Fibroblast of skin of right biceps (primary cell): Measurements from ENCODE around the gene FLYWCH1.
"Not testable (repeated sequence)": the region's sequence is repeated elsewhere in the genome, so short reads cannot be mapped to it uniquely, and the experiment has no call there.

Experiments
- DNase-seq: peaks from one replicate; pipeline ENCODE4 v3.0.0-alpha.2; 2013

FLYWCH1 gene

DNA sequence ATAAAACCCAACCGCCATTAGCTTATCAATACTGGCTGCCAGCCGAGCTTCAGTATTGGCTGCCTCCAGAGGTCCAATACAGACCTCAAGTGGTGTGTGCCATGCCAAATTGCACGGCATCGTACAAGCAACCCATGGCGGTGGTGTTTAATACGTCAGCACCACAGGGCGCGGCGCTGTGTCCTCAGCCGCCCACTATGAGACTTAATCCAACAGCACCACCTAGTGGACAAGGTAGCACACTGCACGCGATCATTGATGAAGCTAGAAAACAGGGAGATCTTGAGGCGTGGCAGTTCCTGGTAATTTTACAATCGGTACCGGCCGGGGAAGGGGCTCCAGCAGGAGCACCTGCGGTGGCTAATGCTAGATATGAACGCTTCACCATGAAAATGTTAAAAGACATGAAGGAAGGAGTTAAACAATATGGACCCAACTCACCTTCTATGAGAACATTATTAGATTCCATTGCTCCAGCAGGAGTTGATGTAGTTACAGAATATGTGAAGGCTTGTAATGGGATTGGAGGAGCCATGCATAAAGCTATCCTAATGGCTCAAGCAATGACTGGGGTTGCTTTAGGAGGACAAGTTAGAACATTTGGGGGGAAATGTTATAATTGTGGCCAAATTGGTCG is 15.4 kb downstream of the FLYWCH1 start:
- DNase-seq, result peak; percentile 82

GRCh38 chr16:2928151-2928550 is 16.4 kb downstream of the FLYWCH1 start:
- not testable (repeated sequence) for DNase-seq

DNA sequence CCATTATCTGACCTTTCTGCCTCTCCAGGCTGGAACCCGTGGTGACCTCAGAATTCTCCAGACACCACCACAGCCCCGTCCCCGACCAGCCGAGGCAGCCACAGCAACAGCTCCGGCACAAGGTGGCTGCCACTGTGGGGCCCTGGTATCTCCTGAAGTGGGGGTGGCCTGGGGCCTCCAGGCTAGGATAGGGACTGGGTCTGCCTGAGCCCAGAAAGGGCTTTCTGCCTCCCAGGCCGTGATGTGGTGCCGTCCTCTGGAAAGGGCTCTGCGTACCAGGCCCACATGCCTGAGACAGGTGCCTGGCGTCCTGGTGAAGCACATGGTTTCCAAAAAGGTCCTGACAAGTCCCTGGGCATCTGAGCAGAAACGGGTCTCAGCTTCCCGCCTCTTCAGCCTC is 17.1 kb downstream of the FLYWCH1 start:
- no peak for DNase-seq

DNA sequence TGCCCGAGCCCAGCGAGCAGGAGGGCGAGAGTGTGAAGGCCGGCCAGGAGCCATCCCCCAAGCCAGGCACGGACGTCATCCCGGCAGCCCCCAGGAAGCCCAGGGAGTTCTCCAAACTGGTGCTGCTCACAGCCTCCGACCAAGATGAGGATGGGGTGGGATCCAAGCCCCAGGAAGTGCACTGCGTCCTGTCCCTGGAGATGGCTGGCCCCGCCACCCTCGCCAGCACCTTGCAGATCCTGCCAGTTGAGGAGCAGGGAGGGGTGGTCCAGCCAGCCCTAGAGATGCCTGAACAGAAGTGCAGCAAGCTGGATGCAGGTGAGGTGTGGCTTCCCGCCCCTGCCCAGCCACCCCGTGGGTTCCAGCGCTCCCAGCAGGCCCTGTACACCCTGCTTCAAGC is 18.0 kb downstream of the FLYWCH1 start:
- no peak for DNase-seq

GRCh38 chr16:2930236-2930635 is 18.5 kb downstream of the FLYWCH1 start:
- DNase-seq, result no peak

- DNase-seq, result not testable (repeated sequence)
Observed at GRCh38 chr16:2931231-2931914, 19.6 kb downstream of the FLYWCH1 start.

- no peak for DNase-seq
Observed at GRCh38 chr16:2933136-2933535, 21.4 kb downstream of the FLYWCH1 start.

DNA sequence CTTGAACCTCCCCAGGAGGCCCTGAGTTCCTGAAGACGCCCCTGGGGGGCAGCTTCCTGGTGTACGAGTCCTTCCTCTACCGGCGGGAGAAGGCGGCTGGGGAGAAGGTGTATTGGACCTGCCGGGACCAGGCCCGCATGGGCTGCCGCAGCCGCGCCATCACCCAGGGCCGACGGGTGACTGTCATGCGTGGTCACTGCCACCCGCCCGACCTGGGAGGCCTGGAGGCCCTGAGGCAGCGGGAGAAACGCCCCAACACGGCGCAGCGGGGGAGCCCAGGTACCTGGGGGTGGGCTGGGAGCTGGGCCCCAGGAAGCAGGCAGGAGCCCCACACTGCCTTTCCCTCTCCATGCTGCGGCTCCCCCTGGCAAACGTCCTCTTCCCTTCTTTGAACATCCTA is 22.0 kb downstream of the FLYWCH1 start:
- no peak for DNase-seq

GRCh38 chr16:2934450-2934849 is 22.7 kb downstream of the FLYWCH1 start:
- no peak for DNase-seq

DNA sequence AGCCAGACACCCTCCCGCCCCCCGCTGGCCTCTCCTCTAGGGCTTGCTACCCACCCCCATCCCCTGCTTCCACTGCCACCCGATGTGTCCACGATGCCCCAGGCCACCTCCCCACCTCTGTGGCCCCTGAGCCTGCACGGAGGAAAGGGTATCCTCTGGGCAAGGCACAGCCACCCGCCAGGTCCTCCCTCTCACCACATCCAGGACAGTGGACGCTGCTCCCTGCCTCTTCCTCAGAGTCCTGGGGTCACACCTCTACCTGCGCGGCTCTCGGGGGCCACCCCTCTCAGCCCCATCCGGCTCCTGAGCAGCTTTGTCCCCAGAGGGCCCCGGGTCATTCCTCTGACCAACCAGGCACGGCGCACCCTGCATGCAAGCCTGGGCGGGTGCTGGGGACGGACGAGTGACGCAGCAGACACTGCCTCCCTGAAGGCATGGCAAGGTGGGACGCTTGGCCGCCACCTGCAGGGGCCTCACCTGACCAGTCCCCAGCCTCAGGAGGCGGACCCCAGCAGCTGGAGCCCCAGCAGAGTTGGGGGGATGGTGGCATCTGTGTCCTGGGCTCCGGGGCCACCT is 24.8 kb downstream of the FLYWCH1 start:
- DNase-seq, result no peak

- DNase-seq, result no peak
Observed at GRCh38 chr16:2937170-2937569, 25.4 kb downstream of the FLYWCH1 start.

- DNase-seq, result no peak
Observed at GRCh38 chr16:2938206-2938605, 26.5 kb downstream of the FLYWCH1 start.

DNA sequence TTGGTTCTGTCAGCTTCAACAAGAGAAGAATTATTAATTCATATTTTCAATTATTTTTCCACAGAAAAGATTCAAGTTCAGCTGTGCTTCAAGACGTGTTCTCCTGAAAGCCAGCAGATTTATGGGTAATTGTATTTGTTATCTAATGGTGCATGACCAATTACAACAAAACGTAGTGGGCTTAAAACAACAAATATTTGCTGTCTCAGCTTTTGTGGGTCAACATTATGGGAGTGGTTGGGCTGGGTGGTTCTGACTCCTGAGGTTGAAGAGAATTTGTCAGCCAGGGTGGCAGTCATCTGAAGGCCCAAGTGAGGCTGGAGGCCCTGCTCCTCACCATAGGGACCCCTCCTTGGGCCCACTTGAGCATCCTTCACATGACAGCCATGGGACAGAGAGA is 28.2 kb downstream of the FLYWCH1 start:
- DNase-seq, result no peak

GRCh38 chr16:2942045-2942444 is 30.3 kb downstream of the FLYWCH1 start:
- no peak for DNase-seq

GRCh38 chr16:2943716-2944115 is 32.0 kb downstream of the FLYWCH1 start:
- not testable (repeated sequence) for DNase-seq

DNA sequence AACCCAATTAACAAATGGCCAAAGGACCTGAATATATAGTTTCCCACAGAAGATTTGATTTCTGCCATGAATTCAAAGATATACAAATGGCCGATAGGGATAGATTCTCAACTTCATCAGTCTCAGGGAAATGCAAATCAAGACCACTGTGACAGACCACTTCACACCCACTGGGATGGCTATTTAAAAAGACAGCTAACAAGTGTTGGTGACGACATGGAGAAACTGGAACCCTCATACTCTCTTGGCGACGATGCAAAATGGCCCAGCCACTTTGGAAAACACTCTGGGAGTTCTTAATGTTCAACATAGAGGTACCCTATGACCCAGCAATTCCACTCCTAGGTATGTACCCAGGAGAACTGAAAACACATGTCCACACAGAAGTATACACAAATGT is 34.9 kb downstream of the FLYWCH1 start:
- no peak for DNase-seq

- DNase-seq, result no peak
Observed at GRCh38 chr16:2948807-2949704, 37.3 kb downstream of the FLYWCH1 start.

- DNase-seq, result no peak
Observed at GRCh38 chr16:2949705-2950352, 38.1 kb downstream of the FLYWCH1 start.

- no peak for DNase-seq
Observed at GRCh38 chr16:2950353-2950724, 38.6 kb downstream of the FLYWCH1 start.

GRCh38 chr16:2950773-2951172 is 39.0 kb downstream of the FLYWCH1 start:
- DNase-seq, result no peak

DNA sequence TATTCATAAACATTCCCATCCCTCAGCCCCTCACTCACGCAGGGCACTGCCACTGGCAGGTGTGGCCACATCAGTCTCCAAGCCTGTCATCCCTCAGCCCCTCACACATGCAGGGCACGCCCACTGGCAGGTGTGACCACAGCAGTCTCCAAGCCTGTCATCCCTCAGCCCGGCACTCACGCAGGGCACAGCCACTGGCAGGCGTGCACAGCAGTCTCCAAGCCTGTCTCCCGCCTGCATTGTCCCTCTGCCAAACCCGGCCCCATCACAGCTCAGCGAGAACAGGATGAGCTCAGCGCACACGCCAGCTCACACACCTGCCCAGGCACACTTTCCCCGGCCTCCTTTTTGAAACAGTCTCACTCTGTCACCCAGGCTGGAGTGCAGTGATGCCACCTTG is 40.9 kb downstream of the FLYWCH1 start:
- no peak for DNase-seq

- DNase-seq, result no peak
Observed at GRCh38 chr16:2953706-2954627, 42.2 kb downstream of the FLYWCH1 start.
